HG02798 (cell line): Measurements from ENCODE around the gene SMIM35.

Experiments
- ATAC-seq: cut with Tn5 transposase; IDR thresholded peaks from one replicate; pipeline ENCODE4 v1.9.1; 2021; ENCODE audit warnings: mild to moderate bottlenecking; ENCODE audit not compliant: unreplicated experiment, poor library complexity

The SMIM35 gene

DNA sequence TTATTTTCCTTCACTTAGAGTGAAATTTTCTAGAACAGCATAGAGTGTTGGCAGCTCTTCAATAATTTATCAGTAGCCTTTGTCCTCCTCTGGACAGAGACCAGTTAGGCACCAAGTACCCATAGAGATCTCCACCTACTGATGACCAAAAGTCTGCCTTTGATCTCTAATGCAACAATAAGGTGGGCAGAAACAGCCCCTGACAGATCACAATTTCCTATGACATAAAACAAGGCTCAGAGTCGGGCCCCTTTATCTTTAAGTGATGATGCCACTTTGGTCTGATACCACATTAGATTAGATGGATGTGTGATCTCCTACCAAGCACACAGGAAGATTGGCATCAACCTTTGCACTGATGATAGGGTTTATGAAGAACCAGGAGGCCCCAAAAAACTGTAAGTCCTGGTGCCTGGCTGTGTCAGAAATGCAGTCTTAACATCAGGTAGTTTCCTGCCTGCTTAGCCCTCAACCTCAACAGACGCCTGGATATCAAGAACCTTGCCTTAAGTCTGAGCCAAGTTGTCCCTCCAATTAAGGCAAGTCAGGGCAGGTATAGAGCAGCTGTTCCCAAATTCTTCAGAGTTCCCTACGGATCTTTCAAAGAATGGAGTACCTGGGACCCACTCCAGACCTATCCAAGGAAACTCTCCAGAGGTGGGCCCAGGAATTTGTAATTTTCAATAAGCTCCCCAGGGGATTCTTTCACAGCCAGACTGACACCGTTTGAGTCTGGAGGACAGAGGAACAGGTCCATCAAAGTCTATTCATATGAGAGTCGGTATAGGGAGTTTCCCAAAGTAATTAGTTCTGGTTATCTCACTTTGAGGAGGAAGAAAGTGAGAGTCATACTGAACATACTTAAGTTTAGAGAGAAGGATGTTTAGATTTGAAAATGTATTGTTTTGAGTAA, 40.5 kb downstream of the SMIM35 start:
- no peak for ATAC-seq

DNA sequence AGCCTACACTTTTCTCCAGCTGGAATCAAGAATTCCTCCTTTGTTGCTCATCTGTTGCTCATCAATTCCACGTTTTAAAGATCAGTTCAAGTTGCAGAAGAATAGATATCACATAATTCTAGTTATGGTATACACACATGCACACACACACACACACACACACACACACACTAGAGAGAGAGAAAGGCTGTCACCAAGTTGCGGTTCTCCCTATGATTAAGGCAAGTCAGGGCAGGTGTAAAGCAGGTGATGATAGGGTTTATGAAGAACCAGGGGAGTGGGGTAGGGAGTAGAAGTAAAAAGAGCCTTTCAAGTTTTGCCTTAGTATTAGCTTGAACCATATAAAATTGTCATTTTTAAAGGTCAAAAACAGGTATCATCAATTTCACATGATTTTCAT, 41.6 kb downstream of the SMIM35 start:
- no peak for ATAC-seq

DNA sequence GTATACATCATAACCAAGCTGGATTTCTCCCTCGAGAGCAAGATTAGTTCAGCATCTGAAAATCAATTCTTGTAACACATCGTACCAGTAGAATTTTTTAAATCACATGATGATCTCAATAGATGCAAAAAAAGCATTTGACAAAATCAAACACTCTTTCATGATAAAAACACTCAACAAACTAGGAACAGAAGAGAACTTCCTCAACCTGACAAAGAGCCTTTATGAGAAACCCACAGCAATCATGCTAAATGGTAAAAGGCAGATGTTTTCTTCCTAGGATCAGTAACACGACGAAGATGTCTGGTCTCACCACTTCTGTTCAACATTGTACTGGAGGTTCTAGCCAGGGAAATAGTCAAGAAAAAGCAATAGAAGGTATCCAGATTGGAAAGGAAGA, 44.0 kb downstream of the SMIM35 start:
- ATAC-seq, result no peak

DNA sequence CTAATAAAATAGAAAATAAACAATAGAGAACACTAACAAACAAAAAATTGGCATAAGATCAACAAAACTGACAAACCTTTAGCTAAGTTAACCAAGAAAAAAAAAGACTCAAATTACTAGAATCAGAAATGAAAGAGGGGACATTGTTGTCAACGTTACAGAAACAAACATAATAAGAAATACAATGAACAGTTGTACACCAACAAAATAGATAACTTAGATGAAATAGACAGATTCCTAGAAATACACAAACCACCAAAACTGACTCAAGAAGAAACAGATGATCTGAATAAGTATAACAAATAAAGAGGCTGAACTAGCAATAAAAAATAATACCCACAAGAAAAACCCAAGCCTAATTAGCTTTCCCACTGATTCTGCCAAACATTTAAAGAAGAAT, 44.6 kb downstream of the SMIM35 start:
- no peak for ATAC-seq

DNA sequence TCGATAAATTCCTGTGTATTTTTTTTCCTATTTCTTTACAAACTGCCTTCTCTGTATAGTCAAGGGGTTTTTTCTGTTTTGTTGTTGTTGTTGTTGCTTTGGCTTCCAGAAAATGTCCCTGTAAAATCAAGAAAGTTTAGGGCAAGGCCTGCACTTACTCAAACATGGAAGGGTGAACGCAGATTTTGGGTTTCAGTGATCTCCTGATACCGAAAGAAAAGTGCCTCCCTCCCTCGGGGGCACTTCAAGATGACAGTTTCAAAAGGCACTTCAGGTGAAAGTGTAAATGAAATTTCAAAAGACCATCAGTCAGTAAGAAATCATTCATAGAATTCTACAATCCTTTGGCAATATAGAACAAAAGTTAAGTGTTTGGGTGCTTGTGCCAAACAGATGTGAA, 53.3 kb downstream of the SMIM35 start:
- ATAC-seq, result peak; percentile 41

DNA sequence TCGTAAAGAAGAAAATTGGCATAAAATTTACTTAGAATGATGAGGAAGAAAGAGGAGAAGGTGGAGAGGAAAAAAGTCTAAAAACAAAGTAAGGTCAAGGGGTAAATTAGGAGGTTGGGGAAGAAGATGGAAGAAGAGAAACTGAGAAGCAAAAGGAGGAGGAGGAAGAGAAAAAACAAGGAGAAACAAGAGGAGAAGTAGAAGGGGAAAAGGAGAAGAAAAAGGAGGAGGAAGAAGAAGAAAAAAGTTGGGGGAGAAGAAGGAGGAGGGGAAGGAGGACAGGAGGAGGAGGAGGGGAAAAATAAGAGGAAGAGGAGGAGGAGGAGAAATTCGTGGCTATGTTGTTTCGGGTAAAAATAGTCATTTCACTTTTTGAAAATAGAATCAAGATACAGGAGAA, 58.1 kb downstream of the SMIM35 start:
- ATAC-seq, result no peak

DNA sequence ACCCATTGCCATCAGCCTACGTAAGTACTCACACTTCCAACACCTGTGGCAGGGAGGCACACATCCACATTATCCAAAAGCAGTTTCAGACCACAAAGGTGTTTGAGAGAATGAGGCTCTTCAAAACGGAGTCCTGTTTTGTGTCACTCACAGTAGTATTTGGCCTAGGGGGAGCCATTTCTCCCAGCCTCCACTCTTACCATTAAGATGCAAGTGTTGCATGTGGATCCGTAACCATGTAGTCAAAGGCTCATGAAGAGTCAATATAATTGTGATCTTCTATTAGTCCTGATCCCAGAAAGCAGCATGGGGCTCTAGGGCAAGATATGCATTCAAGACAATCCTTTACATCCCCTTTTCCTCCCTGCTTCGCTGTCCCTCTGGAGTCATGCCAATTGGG, 59.1 kb downstream of the SMIM35 start:
- ATAC-seq, result no peak

DNA sequence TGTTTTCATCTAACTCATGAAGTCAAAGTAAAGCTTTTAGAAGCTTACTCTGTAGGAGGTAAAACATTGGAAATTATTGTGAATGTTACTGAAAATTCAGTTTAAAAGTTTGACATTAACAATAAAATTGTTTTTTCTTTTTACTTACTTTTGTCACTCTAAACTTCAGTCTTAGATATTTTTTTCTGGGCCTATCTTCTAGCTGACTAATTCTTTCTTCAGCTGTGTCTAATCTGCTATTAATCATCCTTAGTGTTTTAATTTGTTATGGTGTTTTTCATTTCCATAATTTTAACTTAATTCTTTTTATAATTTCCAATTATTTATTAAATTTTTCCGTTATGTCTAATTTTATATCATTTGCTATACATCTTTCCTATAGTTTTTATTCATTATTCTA, 65.6 kb downstream of the SMIM35 start:
- no peak for ATAC-seq

DNA sequence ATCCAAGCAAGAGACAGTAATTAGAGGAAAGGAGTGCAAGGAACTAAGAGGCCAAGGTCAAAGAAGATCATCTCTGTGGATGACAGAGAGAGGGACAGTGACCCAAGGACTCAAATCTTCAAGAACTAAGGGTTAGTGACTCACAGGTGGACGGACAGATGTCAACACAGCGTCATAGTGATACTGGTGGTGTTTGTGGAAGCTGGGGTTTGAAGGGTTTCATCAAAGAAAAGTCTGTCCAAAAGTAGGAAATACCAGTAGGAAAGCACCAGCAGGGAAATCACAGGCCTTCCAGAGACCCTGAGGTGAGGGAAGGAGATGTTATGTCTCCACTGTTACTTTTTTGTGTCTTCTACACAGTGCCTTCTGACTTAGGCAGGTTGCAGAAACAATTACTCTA, 68.4 kb downstream of the SMIM35 start:
- no peak for ATAC-seq

DNA sequence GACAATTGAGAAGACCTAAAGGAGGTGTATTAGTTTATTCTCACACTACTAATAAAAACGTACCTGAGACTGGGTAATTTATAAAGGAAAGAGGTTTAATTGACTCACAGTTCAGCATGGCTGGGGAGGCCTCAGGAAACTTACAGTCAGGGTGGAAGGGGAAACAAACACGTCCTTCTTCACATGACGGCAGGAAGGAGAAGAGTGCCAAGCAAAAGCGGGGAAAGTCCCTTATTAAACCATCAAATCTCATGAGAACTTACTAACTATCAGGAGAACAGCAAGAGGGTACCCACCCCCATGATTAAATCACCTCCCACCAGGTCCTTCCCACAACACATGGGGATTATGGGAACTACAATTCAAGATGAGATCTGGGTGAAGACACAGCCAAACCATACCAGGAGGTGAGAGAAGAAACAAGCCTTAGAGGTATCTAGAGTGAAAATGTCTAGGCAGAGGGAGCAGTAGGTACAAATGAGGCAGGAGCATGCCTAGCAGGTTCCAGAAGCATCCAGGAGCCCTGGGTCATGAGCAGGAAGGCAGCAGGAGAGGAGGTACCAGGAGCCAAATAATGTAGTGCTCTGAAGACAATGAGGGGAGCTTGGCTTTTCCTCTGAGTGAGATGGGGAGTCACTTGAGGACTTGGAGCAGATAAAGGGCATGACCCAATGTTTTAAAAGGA, 69.0 kb downstream of the SMIM35 start:
- no peak for ATAC-seq

DNA sequence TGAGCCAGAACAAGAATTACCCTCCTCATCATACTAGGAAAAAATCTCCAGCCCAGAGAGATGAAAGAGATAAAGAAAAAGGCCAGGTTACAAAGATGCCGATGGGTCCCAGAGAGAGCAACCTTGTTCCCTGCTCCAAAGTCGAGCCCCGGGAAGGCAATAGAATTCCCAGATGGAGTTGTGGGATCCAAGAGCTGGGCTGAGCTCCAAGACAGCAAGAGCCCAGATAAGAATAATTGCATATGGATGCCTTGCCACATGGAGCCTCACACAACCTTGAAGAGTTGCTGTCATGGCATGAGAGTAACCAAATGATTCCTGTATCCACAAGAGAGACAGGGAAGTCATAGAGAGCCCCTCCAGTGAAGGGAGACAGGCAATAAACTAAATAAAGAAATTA, 69.7 kb downstream of the SMIM35 start:
- no peak for ATAC-seq

DNA sequence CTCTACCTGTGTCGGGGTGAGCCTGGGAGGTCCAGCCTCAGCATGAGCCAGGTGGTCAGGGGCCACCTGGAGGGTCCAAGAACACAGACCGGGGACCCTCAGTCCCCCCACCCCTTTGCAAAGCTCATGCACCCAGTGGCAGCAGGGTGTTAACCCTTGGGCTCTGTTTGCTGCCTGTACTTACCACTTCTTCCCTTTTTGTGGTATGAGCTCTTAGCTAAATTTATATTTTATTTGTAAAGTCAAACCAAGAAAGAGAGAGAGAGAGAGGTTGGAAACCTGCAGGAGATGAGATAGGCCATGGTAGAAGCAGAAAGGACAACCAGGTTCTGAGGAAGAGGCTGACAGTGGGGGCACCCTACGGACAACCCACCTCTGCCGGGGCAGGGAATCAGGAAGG, 70.7 kb downstream of the SMIM35 start:
- no peak for ATAC-seq

DNA sequence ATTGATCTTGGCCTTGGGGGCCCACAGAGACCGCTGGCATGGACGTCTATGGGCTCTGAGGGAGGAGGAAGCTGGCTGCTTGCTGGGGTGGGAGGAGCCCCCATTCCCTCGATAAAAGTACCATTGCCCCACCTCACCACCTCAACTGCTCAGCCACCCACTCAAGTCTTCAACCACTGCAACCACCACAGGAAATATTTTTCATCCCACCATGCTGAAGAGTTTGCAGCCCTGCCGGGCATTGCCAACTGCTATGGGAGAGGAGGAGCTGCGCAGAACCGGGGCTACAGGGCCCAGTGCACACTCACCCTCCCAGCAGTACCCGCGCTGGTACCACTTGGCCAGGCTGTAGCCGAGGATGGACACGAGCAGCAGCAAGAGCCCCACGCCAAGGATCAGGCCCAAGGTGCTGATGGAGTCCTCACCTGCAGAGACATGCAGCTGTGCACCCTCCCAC, 71.3 kb downstream of the SMIM35 start:
- no peak for ATAC-seq

DNA sequence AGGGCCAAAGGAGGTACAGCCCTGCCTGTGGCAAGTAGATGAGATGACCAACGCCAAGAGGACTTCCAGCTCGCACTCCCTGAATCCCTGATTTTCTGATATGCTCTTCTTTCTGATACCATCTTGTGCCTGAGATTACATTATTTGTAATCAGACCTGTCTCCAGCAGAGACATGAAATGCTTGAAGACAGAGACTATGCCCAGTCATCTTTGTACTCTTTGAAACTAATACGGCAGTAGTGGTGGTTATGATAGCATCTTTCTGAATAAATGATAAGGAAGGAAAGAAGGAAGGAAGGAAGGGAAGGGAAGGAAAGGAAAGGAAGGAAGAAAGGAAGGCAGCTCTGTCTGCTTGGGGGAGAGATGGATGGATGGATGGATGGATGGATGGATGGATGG, 72.7 kb downstream of the SMIM35 start:
- ATAC-seq, result no peak

DNA sequence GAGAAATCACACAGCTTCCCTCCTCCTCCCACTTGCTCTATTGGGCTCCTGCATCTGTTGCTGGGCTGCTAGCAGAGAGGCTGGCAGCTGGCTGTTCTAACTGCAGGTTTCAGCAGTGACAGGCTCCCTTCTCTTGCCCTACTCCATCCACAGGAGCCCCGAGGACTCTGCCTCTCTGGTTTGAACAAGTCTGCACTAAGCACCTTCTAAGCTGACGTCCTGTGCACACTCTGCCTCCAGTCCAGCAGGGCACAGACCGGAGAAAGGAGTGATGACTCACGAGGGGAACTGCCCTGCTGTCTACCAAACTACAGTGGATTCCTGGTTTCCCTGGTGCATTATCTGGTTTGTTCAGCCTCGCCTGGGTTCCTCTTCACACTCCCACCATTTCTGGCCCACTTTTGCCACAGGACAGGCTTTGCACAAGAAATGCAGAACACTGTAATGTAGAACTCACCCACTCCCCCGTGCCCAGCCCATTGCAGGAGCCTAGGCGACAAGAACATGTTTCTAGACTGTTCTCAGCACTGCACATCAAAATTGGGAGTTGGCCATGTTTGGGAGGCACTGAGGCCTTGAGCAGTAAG, 74.6 kb downstream of the SMIM35 start:
- ATAC-seq, result peak; percentile 21

DNA sequence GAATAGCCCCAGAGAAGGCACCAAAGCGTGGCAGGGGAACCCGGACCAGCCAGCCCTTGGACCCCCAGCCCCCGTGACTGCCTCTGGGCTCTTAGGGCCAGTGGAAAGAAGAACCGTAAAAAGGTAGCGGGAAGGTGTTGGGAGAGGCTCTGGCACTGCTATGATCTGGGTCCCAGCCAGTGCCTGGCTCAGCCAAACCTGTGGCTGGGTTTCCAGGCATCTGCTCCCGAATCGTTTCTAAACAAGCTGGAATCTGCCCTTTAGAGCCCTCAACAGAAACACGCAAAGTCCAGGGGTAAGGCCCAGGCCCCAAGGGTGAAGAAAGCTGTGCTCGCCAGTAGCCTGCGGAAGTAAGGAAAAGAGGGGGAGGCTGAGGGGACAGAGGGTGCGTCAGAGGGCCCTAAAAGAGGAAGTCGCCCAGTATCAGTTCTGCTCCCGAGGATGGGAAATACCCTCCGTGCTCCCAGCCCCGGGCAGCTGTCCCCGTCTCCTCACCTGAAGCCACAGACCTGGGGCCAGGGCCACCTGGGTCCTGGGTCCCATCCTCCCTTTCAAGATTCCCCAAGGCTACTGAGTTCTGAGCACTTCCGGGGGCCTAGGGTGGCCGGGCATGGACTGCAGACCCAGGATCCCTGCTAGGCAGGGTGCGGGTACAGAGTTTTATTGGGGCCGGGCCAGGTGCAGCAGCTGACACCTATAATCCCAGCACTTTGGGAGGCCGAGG, 75.9 kb downstream of the SMIM35 start:
- ATAC-seq, result peak; percentile 82

DNA sequence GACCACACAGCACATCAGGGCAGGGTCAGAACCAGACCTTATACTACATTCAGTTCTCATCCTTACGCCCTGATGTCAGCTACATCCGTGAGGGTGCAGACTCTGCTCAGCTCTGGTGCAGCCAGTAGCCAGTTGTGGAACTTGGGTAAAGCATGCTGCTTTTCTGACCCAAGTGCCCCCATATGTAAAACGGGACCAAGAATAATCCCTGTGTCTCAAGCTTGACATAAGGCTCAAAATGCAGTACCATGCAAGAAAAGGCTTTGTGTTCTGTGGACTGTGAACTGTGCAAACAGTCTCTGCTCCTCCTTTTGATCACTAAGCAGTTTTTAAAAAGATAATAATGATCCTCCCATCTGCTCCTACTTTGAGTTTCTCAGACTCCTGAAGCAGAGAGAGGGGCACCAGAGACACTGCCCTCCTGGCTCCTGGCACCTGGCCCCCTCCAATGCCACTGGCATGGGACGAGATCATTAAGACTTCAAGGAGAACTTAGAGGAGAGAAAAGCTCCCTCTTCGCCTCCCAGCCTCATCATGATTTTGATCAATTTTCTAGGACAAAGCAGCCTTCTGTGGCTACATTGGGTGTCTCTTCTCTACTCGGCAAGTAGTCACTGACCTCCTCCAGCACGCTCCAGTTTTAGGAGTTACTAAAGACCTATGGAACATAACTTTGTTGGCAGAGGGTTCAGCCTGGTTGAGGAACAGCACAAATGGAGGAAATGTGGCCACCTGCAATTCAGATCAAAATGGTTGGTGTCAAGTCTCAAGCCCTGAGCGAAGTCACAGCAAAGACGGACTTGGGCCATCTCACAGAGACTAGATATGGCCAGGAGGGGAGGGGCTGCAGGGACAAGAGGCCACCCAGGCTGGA, 76.7 kb downstream of the SMIM35 start:
- no peak for ATAC-seq

DNA sequence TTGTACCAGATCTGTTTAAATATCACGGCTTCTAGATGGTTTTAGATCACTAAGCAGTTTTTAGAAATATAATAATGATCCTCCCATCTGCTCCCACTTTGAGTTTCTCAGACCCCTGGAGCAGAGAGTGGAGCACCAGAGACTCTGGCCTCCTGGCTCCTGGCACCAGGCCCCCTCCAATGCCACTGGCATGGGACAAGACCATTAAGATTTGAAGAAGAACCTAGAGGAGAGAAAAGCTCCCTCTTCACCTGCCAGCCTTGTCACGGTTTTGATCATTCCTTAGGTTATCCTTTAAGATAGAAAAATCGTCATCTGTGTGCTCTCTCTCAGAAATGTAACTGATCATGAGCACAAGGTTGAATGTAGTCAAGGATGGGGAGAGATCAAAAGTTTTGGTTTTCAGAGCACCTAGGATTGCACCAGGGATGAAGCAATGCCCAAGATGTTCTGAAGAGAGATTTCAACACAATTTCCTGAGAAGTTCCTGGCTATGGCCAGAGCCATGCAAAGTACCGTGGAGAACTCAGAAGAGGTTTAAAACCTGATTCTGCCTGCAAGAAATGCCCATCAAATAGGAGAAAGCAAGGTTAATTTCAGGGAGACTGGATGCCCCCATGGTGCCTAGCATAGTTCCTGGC, 78.4 kb downstream of the SMIM35 start:
- no peak for ATAC-seq

DNA sequence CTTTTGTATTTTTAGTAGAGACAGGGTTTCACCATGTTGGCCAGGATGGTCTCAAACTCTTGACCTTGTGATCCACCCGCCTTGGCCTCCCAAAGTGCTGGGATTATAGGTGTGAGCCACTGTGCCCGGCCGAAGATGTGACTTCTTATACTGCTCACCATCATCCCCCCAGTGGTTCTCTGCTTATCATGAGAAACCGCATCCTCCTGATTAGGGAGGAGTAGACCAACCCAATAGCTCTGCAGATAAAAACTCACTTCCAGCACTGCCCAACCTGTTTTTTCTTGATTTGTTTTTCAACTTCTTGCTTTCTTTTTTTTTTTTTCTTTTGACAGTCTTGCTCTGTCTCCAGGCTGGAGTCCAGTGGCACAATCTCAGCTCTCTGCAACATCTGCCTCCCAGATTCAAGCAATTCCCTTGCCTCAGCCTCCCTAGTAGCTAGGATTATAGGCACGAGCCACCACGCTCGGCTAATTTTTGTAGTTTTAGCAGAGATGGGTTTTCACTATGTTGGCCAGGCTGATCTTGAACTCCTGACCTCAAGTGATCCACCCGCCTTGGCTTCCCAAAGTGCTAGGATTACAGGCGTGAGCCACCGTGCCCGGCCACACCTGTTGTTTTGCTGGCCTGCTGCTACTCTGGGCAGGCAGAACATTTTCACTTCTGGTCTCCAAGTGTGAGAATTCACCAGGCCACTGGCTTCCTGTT, 79.0 kb downstream of the SMIM35 start:
- peak; percentile 48 for ATAC-seq
